Endodermal cell (in vitro differentiated cells): ENCODE results near the gene QRICH2. TPM values are rescaled to one million over a fixed set of nuclear protein-coding genes. Genes with fewer than 3 reads are reported as not detected.

Experiments
- total RNA-seq, 2 donors: library from RNA; stranded (reverse); fragmentation: NEBNext Ultra II Directional in 1 of 2; extraction: Animal tissue kit (Norgen Biotek cat#: 25700) in 1 of 2; gene quantifications; 2 replicates in 1 of 2; 3 replicates in 1 of 2; pipeline ENCODE4 v1.2.1, GENCODE V29; 2021

Gene QRICH2
- total RNA-seq, 2 donors from 2014 or later, result 3.5 to 5.0 TPM

Other genes with a start within 250 kb of the QRICH2 start
- 10 to 100 TPM; 73.9 to 78.0 TPM for gene SRP68, start 235.8 kb downstream of the QRICH2 start, total RNA-seq
- gene GALR2, start 233.5 kb downstream of the QRICH2 start, total RNA-seq, result not detected
- gene ZACN, start 229.1 kb downstream of the QRICH2 start, total RNA-seq, result under 1 TPM in 1 of 2 donors, not detected in 1; 0.09 TPM
- gene EXOC7, start 204.5 kb downstream of the QRICH2 start, total RNA-seq, result 100 to 1,000 TPM; 159 to 187 TPM
- 10 to 100 TPM; 17.8 to 23.6 TPM for gene FOXJ1, start 167.0 kb downstream of the QRICH2 start, total RNA-seq
- 10 to 100 TPM in 1 of 2 donors, 1 to 10 TPM in 1; 9.6 to 11.2 TPM for gene RNF157, start 67.8 kb downstream of the QRICH2 start, total RNA-seq
- gene UBALD2, start 42.9 kb downstream of the QRICH2 start, total RNA-seq, result 10 to 100 TPM; 36.0 to 46.0 TPM
- 10 to 100 TPM; 60.9 to 89.8 TPM for gene PRPSAP1, start 45.6 kb upstream of the QRICH2 start, total RNA-seq
- 1 to 10 TPM; 1.5 to 1.8 TPM for gene SPHK1, start 76.3 kb upstream of the QRICH2 start, total RNA-seq
- 10 to 100 TPM; 45.4 to 46.5 TPM for gene UBE2O, start 144.9 kb upstream of the QRICH2 start, total RNA-seq
- not detected for gene AANAT, start 159.3 kb upstream of the QRICH2 start, total RNA-seq
- 10 to 100 TPM; 28.5 to 31.1 TPM for gene RHBDF2, start 193.1 kb upstream of the QRICH2 start, total RNA-seq
- 1 to 10 TPM; 2.0 to 3.4 TPM for gene CYGB, start 229.4 kb upstream of the QRICH2 start, total RNA-seq
- gene PRCD, start 231.8 kb upstream of the QRICH2 start, total RNA-seq, result 1 to 10 TPM; 3.2 to 4.8 TPM